ENCODE data around the gene MED29.
A peak's percentile ranks its signal among the peaks of the same experiment; 100 is the strongest.

MED29 gene

DNA sequence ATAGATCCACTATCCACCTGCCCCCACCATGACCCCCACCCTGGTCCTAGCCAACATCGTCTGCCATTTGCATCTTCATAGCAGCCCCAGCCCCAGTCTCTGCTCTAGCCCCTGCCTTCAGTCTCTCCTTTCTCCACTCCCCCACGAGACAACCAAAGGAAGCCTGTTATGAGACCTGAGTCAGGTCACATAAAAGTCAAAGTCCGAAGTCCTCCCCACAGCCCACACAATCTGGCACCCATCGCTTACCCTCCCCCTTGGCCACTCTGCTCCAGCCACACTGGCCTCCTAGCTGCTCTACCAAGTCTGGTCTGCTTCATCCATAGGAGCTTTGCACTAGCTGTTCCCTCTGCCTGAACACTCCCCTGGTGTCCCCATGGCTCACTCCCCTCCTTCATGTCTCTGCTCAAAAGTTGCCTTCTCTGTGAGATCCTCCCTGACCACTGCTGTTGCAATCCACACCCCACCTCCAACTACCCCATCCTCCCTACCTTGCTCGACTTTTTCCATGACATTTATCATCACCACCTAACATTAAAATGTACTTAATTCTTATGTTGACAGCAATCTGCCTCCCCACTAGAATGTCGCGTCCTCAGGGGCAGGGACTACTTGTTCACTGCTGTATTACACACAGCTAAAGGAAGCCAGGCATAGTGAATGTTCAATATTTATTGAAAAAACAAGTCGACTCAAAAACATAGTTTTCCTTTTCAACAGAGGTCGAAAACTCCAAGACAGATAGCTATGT, 20.1 kb downstream of the MED29 start:
- DNase-seq (ENCODE audit: low read depth): peak; percentile 61

GRCh38 chr19:39411832-39412099, 20.6 kb downstream of the MED29 start:
- peak; percentile 90 for DNase-seq (ENCODE audit: low read depth)

DNA sequence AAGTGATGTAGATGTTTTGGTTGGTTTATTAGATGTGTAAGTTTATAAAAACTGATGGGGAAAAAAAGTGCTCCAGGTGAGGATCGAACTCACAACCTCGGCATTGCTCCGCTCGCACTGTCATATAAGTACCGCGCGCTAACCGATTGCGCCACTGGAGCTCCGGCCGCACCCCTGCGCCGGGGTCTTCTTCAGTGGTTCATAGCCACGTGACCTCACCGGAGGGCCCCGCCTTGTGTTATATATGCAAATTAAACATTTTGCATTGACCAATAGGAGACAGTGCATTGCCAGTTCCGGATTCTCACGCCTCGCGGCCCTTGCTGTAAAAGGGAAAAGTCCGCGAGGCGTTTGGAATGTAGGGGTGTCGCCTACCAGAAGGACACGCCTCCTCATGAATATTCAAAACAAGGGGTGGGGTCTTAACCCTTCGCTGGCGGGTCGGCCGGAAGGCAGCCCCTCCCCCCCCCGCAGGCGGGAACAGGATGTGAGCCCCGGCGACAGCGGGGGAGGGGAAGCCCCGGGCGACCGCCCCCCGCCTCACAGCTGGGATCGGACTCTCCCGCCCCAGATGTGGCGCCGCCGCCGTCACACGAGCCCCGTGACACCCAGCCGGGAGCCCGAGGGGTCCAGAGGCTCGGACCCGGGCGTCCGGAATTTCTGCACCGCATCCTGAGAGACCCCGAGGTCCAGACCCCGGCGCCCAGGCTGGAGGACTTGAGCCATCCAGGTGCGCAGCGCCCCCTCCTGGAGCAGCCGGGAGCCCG, 21.1 kb downstream of the MED29 start, which contains the start of gene PLEKHG2:
Gene PLEKHG2 (plus strand): TSS at position 570 of the 767 bp plus-strand sequence. CDS start 1,418 bp downstream, outside the sequence.
- peak; percentile 100 for DNase-seq (ENCODE audit: low read depth)

DNA sequence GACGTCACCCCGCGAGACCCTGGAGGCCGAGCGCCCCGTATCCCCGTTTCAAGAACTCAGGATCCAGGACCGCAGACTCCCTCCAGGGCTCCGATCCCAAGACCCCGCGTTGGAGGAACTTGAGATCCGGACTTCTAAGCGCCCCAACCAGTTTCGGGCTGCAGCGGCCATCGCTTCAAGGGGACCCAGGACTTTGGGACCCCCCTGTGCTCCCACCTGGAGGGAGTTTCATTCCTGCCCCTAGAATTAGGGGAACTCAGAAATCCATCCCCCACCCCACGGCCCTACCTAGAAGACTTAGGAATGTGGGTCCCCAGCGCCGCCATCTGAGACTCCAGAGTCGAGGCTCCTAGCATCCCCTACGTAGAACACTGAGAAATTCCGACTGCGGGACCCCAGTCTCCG, 21.7 kb downstream of the MED29 start:
- DNase-seq (ENCODE audit: low read depth): no peak

DNA sequence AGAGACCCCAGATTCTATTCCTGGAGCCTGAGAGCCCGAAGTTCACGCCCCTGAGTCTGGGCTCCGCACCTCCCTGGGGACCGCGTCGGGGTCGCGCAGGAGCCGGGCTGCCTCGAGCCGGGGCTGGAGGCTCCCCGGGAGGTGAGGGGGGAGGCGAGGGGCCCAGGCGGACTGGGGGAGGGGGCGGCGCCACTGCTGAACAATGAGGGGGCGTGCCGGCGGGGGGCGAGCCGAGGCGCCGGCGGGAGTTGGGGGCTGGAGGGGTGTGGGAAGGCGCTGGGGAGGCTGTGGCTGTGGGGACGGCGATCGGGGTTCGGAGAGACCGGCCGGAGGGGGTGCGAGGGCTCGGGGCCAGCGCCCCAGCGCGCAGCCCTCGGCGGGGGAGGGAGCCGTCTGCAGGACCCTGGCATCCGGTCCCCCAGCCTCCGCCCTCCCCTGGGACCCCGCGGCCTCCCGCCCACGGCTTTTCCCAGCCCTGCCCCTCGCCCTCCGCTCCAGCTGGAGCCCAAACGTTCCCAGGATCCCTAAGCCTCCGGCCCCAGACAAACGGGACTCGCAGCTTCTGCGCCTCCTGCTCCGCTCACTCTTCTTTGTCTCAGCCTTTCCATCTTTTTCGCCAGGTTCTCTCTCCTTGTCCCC, 22.2 kb downstream of the MED29 start:
- no peak for DNase-seq (ENCODE audit: low read depth)

DNA sequence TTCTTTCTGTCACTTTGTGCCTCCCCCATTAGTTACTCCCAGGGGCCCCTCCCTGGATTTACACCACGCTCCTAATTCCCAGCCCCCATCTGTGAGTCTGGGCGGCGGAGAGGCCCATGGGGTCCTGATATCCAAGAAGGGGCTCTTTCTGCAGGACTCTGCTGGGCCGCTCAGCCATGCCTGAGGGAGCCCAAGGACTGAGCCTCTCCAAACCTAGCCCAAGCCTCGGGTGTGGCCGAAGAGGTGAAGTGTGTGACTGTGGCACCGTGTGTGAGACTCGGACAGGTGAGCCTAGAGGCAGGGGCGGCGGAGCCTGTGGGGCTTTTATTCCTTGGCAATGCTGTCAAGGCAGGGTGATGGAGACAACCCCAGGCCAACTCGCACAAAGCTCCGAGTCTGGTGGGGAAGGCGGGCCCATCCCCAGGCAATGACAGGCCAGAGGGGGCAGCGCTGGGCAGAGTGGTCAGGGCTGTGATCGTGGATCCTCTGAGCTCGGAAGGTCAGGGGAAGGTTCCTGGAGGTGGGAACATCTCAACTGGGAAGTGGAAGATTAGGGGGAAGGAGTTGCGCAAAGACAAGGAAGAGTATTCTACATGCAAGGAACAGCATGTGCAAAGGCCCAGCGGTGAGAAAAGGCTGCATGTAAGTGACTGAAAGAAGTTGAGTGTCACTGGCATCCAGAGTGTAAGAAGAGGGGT, 22.9 kb downstream of the MED29 start:
- peak; percentile 49 for DNase-seq (ENCODE audit: low read depth)

DNA sequence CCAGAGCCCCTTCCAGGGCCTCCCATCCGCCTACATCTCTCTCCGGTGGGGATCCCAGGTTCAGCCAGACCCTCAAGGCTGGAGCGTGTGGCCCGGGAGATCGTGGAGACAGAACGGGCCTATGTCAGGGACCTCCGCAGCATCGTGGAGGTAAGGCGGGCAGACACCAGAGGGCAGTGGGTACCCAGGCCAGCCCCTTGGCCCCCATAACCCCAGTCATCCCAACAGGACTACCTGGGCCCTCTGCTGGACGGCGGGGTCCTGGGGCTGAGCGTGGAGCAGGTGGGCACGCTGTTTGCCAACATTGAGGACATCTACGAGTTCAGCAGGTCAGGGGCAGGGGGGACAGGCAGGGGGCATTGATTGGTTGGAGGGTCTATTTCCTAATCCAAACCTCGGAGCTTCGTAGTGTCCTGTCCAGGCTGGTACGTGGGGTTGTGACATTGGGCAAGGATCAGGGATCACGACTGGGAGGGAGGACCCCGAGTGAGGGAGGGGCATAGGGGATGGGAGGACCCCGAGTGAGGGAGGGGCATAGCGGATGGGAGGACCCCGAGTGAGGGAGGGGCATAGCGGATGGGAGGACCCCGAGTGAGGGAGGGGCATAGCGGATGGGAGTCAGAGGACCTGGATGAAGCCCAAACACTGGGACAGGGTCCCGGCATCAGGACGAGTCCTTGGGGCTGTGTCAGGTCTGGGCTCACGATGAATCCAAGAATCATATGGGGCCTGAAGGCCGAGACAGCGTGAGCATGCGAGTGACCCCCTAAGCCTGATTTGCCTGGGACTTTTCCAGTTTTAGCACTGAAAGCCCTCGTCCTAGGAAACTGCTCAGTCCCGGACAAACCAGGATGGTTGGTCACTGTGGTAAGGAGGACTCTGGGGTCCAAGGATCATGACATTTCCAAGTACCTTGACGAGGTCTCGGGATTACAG, 24.2 kb downstream of the MED29 start:
- DNase-seq (ENCODE audit: low read depth): no peak

- DNase-seq (ENCODE audit: low read depth): no peak
These were observed 25.3 kb downstream of the MED29 start for GRCh38 chr19:39416152-39417120.

GRCh38 chr19:39417463-39418181, 26.4 kb downstream of the MED29 start:
- DNase-seq (ENCODE audit: low read depth): no peak

DNA sequence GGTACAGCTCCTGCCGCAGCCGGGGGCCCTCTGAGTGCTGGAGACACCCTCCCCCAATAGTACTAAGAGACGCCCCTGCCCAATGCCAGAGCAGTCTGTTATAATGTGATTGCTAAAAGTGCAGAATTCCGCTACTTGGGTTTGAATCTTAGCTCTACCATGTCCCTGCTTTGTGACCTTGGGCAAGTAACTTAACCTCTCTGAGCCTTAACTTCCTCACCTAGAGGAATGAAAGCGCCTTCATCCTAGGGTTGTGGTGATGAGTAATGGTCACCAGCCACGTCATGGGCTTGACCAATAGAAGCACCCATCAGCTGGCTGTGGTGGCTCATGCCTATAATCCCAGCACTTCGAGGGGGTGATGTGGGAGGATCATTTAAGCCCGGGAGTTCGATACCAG, 27.8 kb downstream of the MED29 start:
- DNase-seq (ENCODE audit: low read depth): no peak

- DNase-seq (ENCODE audit: low read depth): no peak
These were observed 29.6 kb downstream of the MED29 start for GRCh38 chr19:39420769-39421168.

DNA sequence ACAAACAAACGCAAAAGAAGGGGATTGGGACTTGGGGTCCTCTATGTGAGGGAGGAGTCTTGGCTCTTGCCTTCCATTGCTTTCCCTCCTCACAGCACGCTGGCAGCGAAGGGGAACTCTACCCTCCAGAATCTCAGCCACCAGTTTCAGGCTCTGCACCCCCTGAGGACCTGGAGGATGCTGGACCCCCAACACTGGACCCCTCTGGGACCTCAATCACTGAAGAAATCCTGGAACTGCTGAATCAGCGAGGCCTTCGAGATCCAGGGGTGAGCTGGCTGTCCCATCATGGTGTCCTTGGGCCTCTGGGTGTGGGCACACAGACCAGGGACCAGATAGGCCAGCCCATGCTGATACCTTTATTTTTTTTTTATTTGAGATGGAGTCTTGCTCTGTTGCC, 30.8 kb downstream of the MED29 start:
- no peak for DNase-seq (ENCODE audit: low read depth)

GRCh38 chr19:39423258-39424086, 32.3 kb downstream of the MED29 start:
- no peak for DNase-seq (ENCODE audit: low read depth)

- no peak for DNase-seq (ENCODE audit: low read depth)
These were observed 33.8 kb downstream of the MED29 start for GRCh38 chr19:39424934-39425333.

DNA sequence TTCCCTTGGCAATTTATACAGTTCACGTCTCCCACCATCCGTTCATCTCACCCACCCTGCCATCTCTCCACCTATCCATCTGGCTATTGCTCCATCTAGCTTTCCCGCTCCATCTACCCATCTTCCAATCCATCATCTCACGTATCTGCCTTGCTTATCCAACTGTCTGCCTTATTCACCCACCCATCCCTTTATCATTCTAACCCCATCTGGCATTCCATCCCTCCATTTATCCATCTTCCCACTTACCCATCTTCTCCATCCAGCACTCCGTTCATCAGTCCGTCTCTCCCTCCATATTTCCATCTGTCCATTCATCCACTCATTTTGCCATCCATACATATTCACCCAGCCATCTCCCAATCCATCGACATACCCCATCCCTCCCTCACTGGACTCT, 34.6 kb downstream of the MED29 start:
- no peak for DNase-seq (ENCODE audit: low read depth)

GRCh38 chr19:39426170-39426569, 35.0 kb downstream of the MED29 start:
- DNase-seq (ENCODE audit: low read depth): no peak

- no peak for DNase-seq (ENCODE audit: low read depth)
These were observed 36.5 kb downstream of the MED29 start for GRCh38 chr19:39427707-39428106.

DNA sequence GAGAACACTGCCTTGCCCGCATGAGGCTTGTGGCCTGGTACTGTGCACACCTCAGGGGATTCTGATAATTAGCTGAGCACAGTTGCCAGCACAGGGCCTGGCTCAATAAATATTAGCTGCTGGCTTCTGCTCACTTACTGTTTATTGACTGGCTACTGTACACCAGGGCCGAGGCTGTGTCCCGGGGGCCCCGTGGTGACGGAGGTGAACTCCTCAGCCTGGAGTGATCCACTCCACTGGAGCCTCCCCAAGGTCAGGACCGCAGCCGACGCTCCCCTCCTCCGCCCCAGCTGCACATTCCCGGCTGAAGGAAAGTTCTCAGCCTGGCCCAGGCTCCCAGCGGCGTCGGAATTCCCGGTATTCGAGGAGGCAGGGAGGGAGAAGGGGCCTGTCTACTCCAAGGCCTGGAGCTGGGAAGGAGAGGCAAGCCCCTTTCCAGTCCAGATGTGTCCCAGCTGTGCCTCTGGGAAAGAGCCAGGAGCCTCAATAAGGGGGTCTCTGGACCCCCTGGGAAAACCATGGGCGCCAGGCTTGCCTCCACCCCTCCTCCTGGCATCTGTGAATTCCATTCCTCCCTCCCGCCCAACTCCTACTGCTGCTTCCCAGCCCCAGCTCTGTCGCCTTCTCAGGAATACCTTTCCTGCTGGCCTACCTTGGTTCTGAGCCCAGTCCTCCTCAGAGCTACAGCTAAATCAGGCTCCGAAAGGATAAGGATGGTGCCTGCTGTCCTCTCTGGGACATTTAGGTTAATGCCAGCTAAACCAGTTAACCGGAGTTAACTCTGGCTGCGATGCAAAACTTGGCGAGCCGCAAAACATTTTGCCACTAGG, 37.3 kb downstream of the MED29 start:
- DNase-seq (ENCODE audit: low read depth): peak; percentile 92
